DOHH2 (cell line): ENCODE measurements around the gene PEG3.

Source experiments
- H3F3A ChIP-seq: fragments of 200-600 bp; sonication (generic), shearing (Covaris generic); 2 replicates; pipeline ENCODE4 v1.6.0; 2016; ENCODE audit warnings: antibody characterized with exemption, mild to moderate bottlenecking; ENCODE audit not compliant: control insufficient read depth, insufficient read depth
- H3K27ac ChIP-seq: fragments of 200-600 bp; sonication (generic); 2 replicates; pipeline ENCODE4 v1.5.1; 2014; ENCODE audit warnings: low read depth, mild to moderate bottlenecking, low read length, moderate library complexity
- H3K27me3 ChIP-seq: fragments of 200-600 bp; sonication (generic); 2 replicates; pipeline ENCODE4 v1.6.1; 2014; ENCODE audit warnings: mild to moderate bottlenecking, low read length, mixed read lengths; ENCODE audit not compliant: control insufficient read depth
- H3K36me3 ChIP-seq: fragments of 200-600 bp; sonication (generic); 2 replicates; pipeline ENCODE4 v1.6.1; 2014; ENCODE audit warnings: mild to moderate bottlenecking, low read length, moderate library complexity, mixed read lengths; ENCODE audit not compliant: control insufficient read depth
- H3K4me1 ChIP-seq: fragments of 200-600 bp; sonication (generic); 2 replicates; pipeline ENCODE4 v1.6.1; 2014; ENCODE audit warnings: mild to moderate bottlenecking, low read length, mixed read lengths; ENCODE audit not compliant: control insufficient read depth
- H3K4me2 ChIP-seq: fragments of 200-600 bp; sonication (generic); 2 replicates; pipeline ENCODE4 v1.6.0; 2014; ENCODE audit warnings: mild to moderate bottlenecking, low read length, moderate library complexity
- H3K4me3 ChIP-seq: fragments of 200-600 bp; sonication (generic); 2 replicates; pipeline ENCODE4 v1.5.1; 2014; ENCODE audit warnings: mild to moderate bottlenecking, low read length, mixed read lengths
- H3K79me2 ChIP-seq: fragments of 200-600 bp; sonication (generic); 2 replicates; pipeline ENCODE4 v1.6.1; 2014; ENCODE audit warnings: mild to moderate bottlenecking, low read length, mixed read lengths; ENCODE audit not compliant: control insufficient read depth
- H3K9me2 ChIP-seq: fragments of 200-600 bp; sonication (generic); replicated peaks from 2 replicates; pipeline ENCODE4 v1.6.1; 2014; ENCODE audit warnings: mild to moderate bottlenecking, low read length, mixed read lengths; ENCODE audit not compliant: control insufficient read depth
- H3K9me3 ChIP-seq: fragments of 200-600 bp; sonication (generic); 2 replicates; pipeline ENCODE4 v1.6.1; 2014; ENCODE audit warnings: antibody characterized with exemption, low read length, mixed read lengths; ENCODE audit not compliant: control insufficient read depth, insufficient read depth
- H4K20me1 ChIP-seq: fragments of 200-600 bp; sonication (generic); 2 replicates; pipeline ENCODE4 v1.6.0; 2014; ENCODE audit warnings: low read depth, mild to moderate bottlenecking, antibody characterized with exemption, low read length, moderate library complexity; ENCODE audit not compliant: control insufficient read depth, insufficient read depth
- CTCF ChIP-seq: fragments of 200-600 bp; sonication (generic); IDR thresholded peaks from one replicate; pipeline ENCODE4 v1.5.1; 2014; ENCODE audit warnings: antibody characterized with exemption, mild to moderate bottlenecking, low read depth, low read length; ENCODE audit not compliant: poor library complexity, severe bottlenecking
- EZH2phosphoT487 ChIP-seq: fragments of 200-600 bp; sonication (generic); IDR thresholded peaks from 2 replicates; pipeline ENCODE4 v1.6.1; 2017; ENCODE audit warnings: borderline replicate concordance, mild to moderate bottlenecking, antibody characterized with exemption, low read length, moderate library complexity, mixed read lengths

Gene PEG3

DNA sequence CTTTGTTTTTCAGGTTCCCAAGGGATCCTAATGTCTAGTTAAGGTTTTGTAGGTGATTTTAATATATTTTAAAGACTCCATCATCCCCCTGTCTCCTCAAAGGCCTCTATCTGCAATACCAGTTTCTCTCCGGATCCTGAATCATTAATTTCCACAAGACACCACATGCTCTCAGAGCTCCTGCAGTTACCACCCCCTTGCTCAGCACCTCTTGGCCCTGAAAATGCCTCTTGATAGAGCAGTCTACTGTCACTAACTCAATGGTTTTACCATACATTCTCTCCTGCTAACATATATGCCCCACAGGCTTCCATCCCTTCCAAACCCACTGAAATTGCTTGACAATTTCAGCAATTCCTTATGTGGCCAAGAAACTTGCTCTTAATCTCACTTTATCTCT lies 1.9 kb upstream of the PEG3 start:
- H3K79me2 ChIP-seq = no peaks in the 10 kb centered on the region
- H3K4me3 ChIP-seq = no peak overlapping the region
- no peaks in the 10 kb centered on the region for H3K27me3 ChIP-seq
- H3F3A ChIP-seq = no peaks in the 10 kb centered on the region
- peaks cover 30% of the 10 kb centered on the region for H3K9me3 ChIP-seq
- H3K27ac ChIP-seq = no peak overlapping the region
- H3K4me1 ChIP-seq = no peaks in the 10 kb centered on the region
- no peak for TF ChIP-seq CTCF
- no peak for TF ChIP-seq EZH2phosphoT487
- H3K9me2 ChIP-seq = no peaks in the 10 kb centered on the region
- H3K36me3 ChIP-seq = no peaks in the 10 kb centered on the region
- no peak overlapping the region for H3K4me2 ChIP-seq
- H4K20me1 ChIP-seq = no peaks in the 10 kb centered on the region

- no peak for TF ChIP-seq EZH2phosphoT487
- no peak for TF ChIP-seq CTCF
- Histone ChIP-seq H3K9me2 (no peaks in the 10 kb centered on the region), H3K27ac (no peak overlapping the region), H4K20me1 (no peaks in the 10 kb centered on the region), H3K27me3 (no peaks in the 10 kb centered on the region), H3K4me3 (no peak overlapping the region), H3K79me2 (no peaks in the 10 kb centered on the region), H3K4me1 (no peaks in the 10 kb centered on the region), H3K4me2 (no peak overlapping the region), H3F3A (no peaks in the 10 kb centered on the region), H3K9me3 (peaks cover 34% of the 10 kb centered on the region), H3K36me3 (no peaks in the 10 kb centered on the region)
Measured at GRCh38 chr19:56841193-56841543, 642 bp upstream of the PEG3 start.

DNA sequence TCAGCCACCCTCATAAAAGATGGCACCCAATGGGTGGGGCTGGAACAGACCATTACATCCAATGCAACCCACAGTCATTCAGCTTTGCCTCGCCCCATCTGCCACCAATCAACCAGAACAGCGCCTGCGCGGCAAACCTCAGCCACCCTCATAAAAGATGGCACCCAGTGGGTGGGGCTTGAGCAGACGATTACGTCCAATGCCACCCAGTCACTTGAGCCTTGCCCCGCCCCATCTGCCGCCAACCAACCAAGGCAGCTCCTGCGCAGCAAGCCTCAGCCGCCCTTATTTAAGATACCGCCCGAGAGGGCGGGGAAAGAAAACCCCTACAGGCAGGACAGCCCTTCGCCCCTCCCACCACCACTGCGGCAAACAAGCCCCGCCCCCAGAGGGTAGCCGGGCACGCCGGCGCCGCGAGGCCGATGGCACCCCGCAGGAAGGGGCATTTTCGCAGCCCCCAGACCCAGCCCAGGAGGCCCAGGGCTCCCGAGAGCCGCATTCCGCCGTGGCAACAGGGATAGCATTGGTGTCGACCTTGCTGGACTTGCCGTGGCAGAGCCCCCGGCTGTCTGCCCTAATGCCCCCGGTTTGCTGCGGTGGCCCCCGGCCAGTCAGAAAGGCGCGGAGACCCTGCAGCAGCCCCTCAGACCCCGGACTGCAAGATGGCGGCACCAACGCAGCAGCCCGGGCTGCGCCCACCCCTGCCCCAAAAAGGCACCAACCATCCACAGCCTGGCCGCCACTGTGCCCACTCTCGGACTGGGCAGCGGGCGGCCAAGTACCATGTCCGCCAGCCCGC lies 675 bp downstream of the PEG3 start:
- TF ChIP-seq CTCF = no peak
- no peak for TF ChIP-seq EZH2phosphoT487
- H3K4me1 ChIP-seq = no peaks in the 10 kb centered on the region
- H4K20me1 ChIP-seq = no peaks in the 10 kb centered on the region
- no peaks in the 10 kb centered on the region for H3K79me2 ChIP-seq
- no peaks in the 10 kb centered on the region for H3F3A ChIP-seq
- H3K9me2 ChIP-seq = no peaks in the 10 kb centered on the region
- no peak overlapping the region for H3K4me3 ChIP-seq
- no peaks in the 10 kb centered on the region for H3K27me3 ChIP-seq
- H3K4me2 ChIP-seq = no peak overlapping the region
- no peak overlapping the region for H3K27ac ChIP-seq
- peaks cover 34% of the 10 kb centered on the region for H3K9me3 ChIP-seq
- no peaks in the 10 kb centered on the region for H3K36me3 ChIP-seq
